Measurements from ENCODE around the gene MAP3K9. TPM values are rescaled to one million over a fixed set of nuclear protein-coding genes. Genes with fewer than 3 reads are reported as not detected.

The MAP3K9 gene
- polyA plus RNA-seq, 1 donor from 2014 or later: 10.4 TPM

DNA sequence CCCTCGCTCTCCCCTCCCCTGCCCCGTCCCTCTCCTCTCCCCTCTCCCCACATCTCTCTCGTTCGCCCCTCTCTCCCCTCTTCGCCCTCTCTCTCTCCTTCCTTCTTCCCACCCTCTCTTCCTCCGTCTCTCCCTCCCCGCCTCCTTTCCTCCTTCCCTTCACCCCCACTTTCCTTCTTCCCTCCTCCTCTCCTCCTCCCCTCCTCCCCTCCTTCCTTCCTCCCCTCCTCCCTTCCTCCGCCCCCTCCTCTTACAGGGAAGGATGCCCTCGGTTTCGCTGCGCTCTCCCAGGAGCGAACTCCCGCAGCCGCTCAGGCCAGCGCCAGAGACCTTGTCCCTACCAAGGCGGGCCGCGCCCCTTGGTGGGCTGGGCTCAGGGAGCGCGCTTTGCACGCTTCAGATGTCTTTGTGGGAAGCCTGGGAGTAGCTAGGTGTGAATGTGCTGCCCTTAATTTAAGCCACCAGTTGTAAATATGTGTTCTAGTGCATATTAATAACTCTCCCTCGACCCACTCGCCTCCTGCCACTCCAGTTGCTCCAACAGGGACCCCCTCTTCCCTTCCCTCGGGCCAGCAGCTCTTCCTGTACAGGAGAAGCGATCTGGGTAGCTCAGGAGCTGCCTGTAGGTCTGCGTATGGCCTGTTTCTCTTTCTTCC lies 13.3 kb upstream of the MAP3K9 start:
- H3K9me2 ChIP-seq (ENCODE audit: insufficient read depth, low read length): no peaks in the 10 kb centered on the region
- H3K9me3 ChIP-seq (ENCODE audit: low read length): no peaks in the 10 kb centered on the region
- no peaks in the 10 kb centered on the region for H4K20me1 ChIP-seq (ENCODE audit: insufficient read depth)
- H3K4me2 ChIP-seq (ENCODE audit: low read length): peak overlapping the region; percentile 31
- peak overlapping the region; percentile 97 for H2AFZ ChIP-seq (ENCODE audit: low read depth, low read length)
- no peaks in the 10 kb centered on the region for H3K36me3 ChIP-seq (ENCODE audit: insufficient read depth, low read length)
- peak overlapping the region; percentile 78 for H3K27ac ChIP-seq (ENCODE audit: low read length)
- H3K27me3 ChIP-seq (ENCODE audit: insufficient read depth, low read depth, low read length): no peaks in the 10 kb centered on the region
- TF ChIP-seq SMC3 (conservative IDR thresholded peaks at IDR 0.05; ENCODE audit: poor library complexity) (no peak), POLR2AphosphoS5 (IDR thresholded peaks at IDR 0.05) (no peak), MXI1 (conservative IDR thresholded peaks at IDR 0.05; ENCODE audit: poor library complexity, severe bottlenecking) (no peak), TAF1 (IDR thresholded peaks at IDR 0.05; ENCODE audit: low read depth) (no peak), EZH2 (IDR thresholded peaks at IDR 0.05; ENCODE audit: borderline replicate concordance, insufficient read depth, low read length, poor library complexity, severe bottlenecking) (no peak), RAD21 (conservative IDR thresholded peaks at IDR 0.05) (no peak)
- peak overlapping the region; percentile 98 for H3K4me3 ChIP-seq (ENCODE audit: low read length)
- peak overlapping the region; percentile 80 for H3K9ac ChIP-seq (ENCODE audit: low read length)
- H3F3A ChIP-seq (ENCODE audit: insufficient read depth, low read length, poor library complexity, severe bottlenecking): no peaks in the 10 kb centered on the region
- H3K79me2 ChIP-seq (replicated peaks; ENCODE audit: insufficient read depth, low read length): no peaks in the 10 kb centered on the region

GRCh38 chr14:70821584-70822529 lies 12.5 kb upstream of the MAP3K9 start:
- Histone ChIP-seq H3F3A (ENCODE audit: insufficient read depth, low read length, poor library complexity, severe bottlenecking) (no peaks in the 10 kb centered on the region), H3K4me2 (ENCODE audit: low read length) (peak overlapping the region; percentile 48), H3K27ac (ENCODE audit: low read length) (peak overlapping the region; percentile 78), H3K27me3 (ENCODE audit: insufficient read depth, low read depth, low read length) (no peaks in the 10 kb centered on the region), H3K9ac (ENCODE audit: low read length) (peak overlapping the region; percentile 80), H4K20me1 (ENCODE audit: insufficient read depth) (no peaks in the 10 kb centered on the region), H3K9me2 (ENCODE audit: insufficient read depth, low read length) (no peaks in the 10 kb centered on the region), H3K79me2 (replicated peaks; ENCODE audit: insufficient read depth, low read length) (no peaks in the 10 kb centered on the region), H3K9me3 (ENCODE audit: low read length) (no peaks in the 10 kb centered on the region), H2AFZ (ENCODE audit: low read depth, low read length) (peak overlapping the region; percentile 97), H3K4me3 (ENCODE audit: low read length) (peak overlapping the region; percentile 98), H3K36me3 (ENCODE audit: insufficient read depth, low read length) (no peaks in the 10 kb centered on the region)
- TF ChIP-seq SMC3 (conservative IDR thresholded peaks at IDR 0.05; ENCODE audit: poor library complexity) (peak; percentile 30), RAD21 (conservative IDR thresholded peaks at IDR 0.05) (peak; percentile 20), REST (IDR thresholded peaks at IDR 0.05; ENCODE audit: borderline replicate concordance) (peak; percentile 54), TAF1 (IDR thresholded peaks at IDR 0.05; ENCODE audit: low read depth) (no peak), POLR2AphosphoS5 (IDR thresholded peaks at IDR 0.05) (peak; percentile 55), EP300 (conservative IDR thresholded peaks at IDR 0.05; ENCODE audit: poor library complexity, severe bottlenecking) (peak; percentile 13), CTCF (IDR thresholded peaks at IDR 0.05; ENCODE audit: poor library complexity, severe bottlenecking) (no peak), EZH2 (IDR thresholded peaks at IDR 0.05; ENCODE audit: borderline replicate concordance, insufficient read depth, low read length, poor library complexity, severe bottlenecking) (no peak), MXI1 (conservative IDR thresholded peaks at IDR 0.05; ENCODE audit: poor library complexity, severe bottlenecking) (peak; percentile 90)

All from neural cell (in vitro differentiated cells).